NCI-H82 treated with DMSO at 0.1 percent for 48 hours (cell line): ENCODE results near the gene CD52.
"Not testable (repeated sequence)": the region's sequence is repeated elsewhere in the genome, so short reads cannot be mapped to it uniquely, and the experiment has no call there.

Experiments used
- DNase-seq: peaks from one replicate; lab custom pipeline; 2025; ENCODE audit not compliant: unreplicated experiment; lab: John Stamatoyannopoulos, UW

The CD52 gene

GRCh38 chr1:26329380-26329779 is 11.6 kb downstream of the CD52 start:
- DNase-seq, result not testable (repeated sequence)

- DNase-seq, result no peak
These were observed 12.5 kb downstream of the CD52 start for GRCh38 chr1:26330276-26330675.

GRCh38 chr1:26333312-26333711 is 15.6 kb downstream of the CD52 start:
- not testable (repeated sequence) for DNase-seq

GRCh38 chr1:26335774-26336476 is 18.2 kb downstream of the CD52 start:
- no peak for DNase-seq

GRCh38 chr1:26336477-26337205 is 18.9 kb downstream of the CD52 start:
- peak; percentile 59 for DNase-seq

- no peak for DNase-seq
These were observed 19.4 kb downstream of the CD52 start for GRCh38 chr1:26337206-26337535.

- no peak for DNase-seq
These were observed 19.9 kb downstream of the CD52 start for GRCh38 chr1:26337625-26338024.

- no peak for DNase-seq
These were observed 20.9 kb downstream of the CD52 start for GRCh38 chr1:26338670-26339069.

GRCh38 chr1:26340047-26340481 is 22.3 kb downstream of the CD52 start:
- DNase-seq, result no peak

- DNase-seq, result no peak
These were observed 26.6 kb downstream of the CD52 start for GRCh38 chr1:26344147-26344920.

GRCh38 chr1:26345718-26346117 is 28.0 kb downstream of the CD52 start:
- DNase-seq, result no peak

GRCh38 chr1:26346274-26347033 is 28.7 kb downstream of the CD52 start:
- no peak for DNase-seq

GRCh38 chr1:26349188-26349876 is 31.6 kb downstream of the CD52 start:
- DNase-seq, result peak; percentile 30

- no peak for DNase-seq
These were observed 32.1 kb downstream of the CD52 start for GRCh38 chr1:26349877-26350244.

GRCh38 chr1:26350343-26350700 is 32.6 kb downstream of the CD52 start:
- no peak for DNase-seq

GRCh38 chr1:26350701-26351589 is 33.2 kb downstream of the CD52 start:
- DNase-seq, result no peak

- DNase-seq, result no peak
These were observed 34.0 kb downstream of the CD52 start for GRCh38 chr1:26351590-26352337.

- DNase-seq, result no peak
These were observed 34.6 kb downstream of the CD52 start for GRCh38 chr1:26352338-26352679.

GRCh38 chr1:26353210-26353859 is 35.6 kb downstream of the CD52 start:
- DNase-seq, result no peak
